T-cell (primary cell): Measurements from ENCODE around the gene CWC27. TPM values are rescaled to one million over a fixed set of nuclear protein-coding genes. Genes with fewer than 3 reads are reported as not detected.
"Not testable (repeated sequence)": the region's sequence is repeated elsewhere in the genome, so short reads cannot be mapped to it uniquely, and the experiment has no call there.

Source experiments
- ATAC-seq, 4 experiments: fragments of 200-7000 bp in 3 of 4; fragments of 150-1000 bp in 1 of 4; cut with Tn5 transposase; replicated peaks in 1 of 4; 1 replicate in 3 of 4; 2 replicates in 1 of 4; pipeline ENCODE4 v1.10.0; 2021; ENCODE audit warnings: moderate library complexity in 3 of 4, mild to moderate bottlenecking in 2 of 4, moderate number of reproducible peaks in 1 of 4
- CTCF ChIA-PET, 2 donors: fragments of 300-600 bp; sonication (Branson Sonifier 250); formaldehyde crosslinking; loops; one replicate each; lab custom pipeline; 2022; ENCODE audit warnings: antibody characterized with exemption in 2 of 2; lab: Charles Lee
- POLR2A ChIA-PET, 2 donors: fragments of 300-600 bp; sonication (Branson Sonifier 250); formaldehyde crosslinking; loops; one replicate each; lab custom pipeline; 2022; ENCODE audit warnings: antibody characterized with exemption in 2 of 2; lab: Charles Lee
- DNase-seq, 35 experiments: peaks; one replicate each; pipeline versions ENCODE4 v3.0.0 to v3.0.0-alpha.2; 2013 to 2023
- H3K27ac ChIP-seq: one replicate; pipeline ENCODE4 v1.5.1; 2013; ENCODE audit warnings: low read length
- H3K27me3 ChIP-seq, 2 experiments: replicated peaks in 1 of 2; 1 replicate in 1 of 2; 2 replicates in 1 of 2; pipeline versions ENCODE4 v1.6.1 to v1.7.0; 2013; ENCODE audit warnings: low read length in 1 of 2, mixed read lengths in 1 of 2; ENCODE audit not compliant: control insufficient read depth in 2 of 2, insufficient read depth in 2 of 2; ENCODE audit errors: extremely low read depth in 1 of 2
- H3K36me3 ChIP-seq, 2 donors: 1 replicate in 1 of 2; 2 replicates in 1 of 2; pipeline versions ENCODE4 v1.6.1 to v1.7.0; 2013; ENCODE audit warnings: low read length in 1 of 2; ENCODE audit not compliant: control insufficient read depth in 2 of 2, insufficient read depth in 1 of 2; ENCODE audit errors: extremely low read depth in 1 of 2
- H3K4me1 ChIP-seq, 2 experiments: 1 replicate in 1 of 2; 2 replicates in 1 of 2; pipeline versions ENCODE4 v1.6.1 to v1.7.0; 2013; ENCODE audit warnings: low read length in 2 of 2, mixed read lengths in 1 of 2; ENCODE audit not compliant: insufficient read depth in 2 of 2, control insufficient read depth in 1 of 2; ENCODE audit errors: extremely low read depth in 1 of 2
- H3K4me3 ChIP-seq, 2 donors: 1 replicate in 1 of 2; 2 replicates in 1 of 2; pipeline versions ENCODE4 v1.5.1 to v1.7.0; 2013; ENCODE audit warnings: mild to moderate bottlenecking in 2 of 2, low read length in 1 of 2, moderate library complexity in 1 of 2; ENCODE audit not compliant: control insufficient read depth in 1 of 2; ENCODE audit errors: extremely low read depth in 1 of 2
- H3K9me3 ChIP-seq: 2 replicates; pipeline ENCODE4 v1.7.0; 2013
- H3K27ac Mint-ChIP-seq, 2 donors: one replicate each; pipeline ENCODE4 v1.8.0; 2020 to 2021; ENCODE audit warnings: mild to moderate bottlenecking in 2 of 2, mixed read lengths in 2 of 2
- H3K27me3 Mint-ChIP-seq, 2 donors: one replicate each; pipeline ENCODE4 v1.8.0; 2021 to 2022; ENCODE audit warnings: mixed read lengths in 2 of 2
- H3K36me3 Mint-ChIP-seq: one replicate; pipeline ENCODE4 v1.8.0; 2021; ENCODE audit warnings: mixed read lengths
- H3K4me1 Mint-ChIP-seq, 3 donors: one replicate each; pipeline ENCODE4 v1.8.0; 2020 to 2022; ENCODE audit warnings: mixed read lengths in 3 of 3, mild to moderate bottlenecking in 1 of 3
- H3K4me3 Mint-ChIP-seq, 3 donors: one replicate each; pipeline ENCODE4 v1.8.0; 2020 to 2022; ENCODE audit warnings: mild to moderate bottlenecking in 3 of 3, mixed read lengths in 3 of 3, moderate library complexity in 3 of 3
- H3K9me3 Mint-ChIP-seq, 3 donors: one replicate each; pipeline ENCODE4 v1.8.0; 2020 to 2022; ENCODE audit warnings: mixed read lengths in 3 of 3
- WGBS: methylation state at CpG from one replicate; pipeline ENCODE4 v1.1.5; 2013; ENCODE audit warnings: missing lambda C conversion rate; ENCODE audit not compliant: insufficient coverage; 5-methylcytosine and 5-hydroxymethylcytosine counted together
- total RNA-seq, 35 experiments: library from RNA in 6 of 35; stranded (reverse) in 6 of 35; fragments of 120-200 nt in 1 of 35; gene quantifications; one replicate each; pipeline versions ENCODE4 v1.2.1 to v1.2.4 and lab custom pipeline; 2013 to 2026

CWC27 gene
- total RNA-seq, 5 donors from 2014 or later (not counting 1 experiment from before 2014, with no cell fraction given) = 15.5 to 32.3 (median 18.8) TPM

- H3K9me3 Mint-ChIP-seq = no peaks in the 10 kb centered on the region
- ChIA-PET CTCF (interaction anchor here in 1 of 2 donors (0.6 kb wide), 1 partner anchor 190 kb away, joined by 3 read pairs; no protein-coding TSS in a partner anchor), POLR2A (no interaction called here)
- H3K36me3 Mint-ChIP-seq = peaks cover 34% of the 10 kb centered on the region
- H3K9me3 ChIP-seq = no peaks in the 10 kb centered on the region
- H3K4me1 ChIP-seq = no peaks in the 10 kb centered on the region
- no peak overlapping the region for H3K27ac ChIP-seq
- WGBS = no CpG with 5 or more reads among the region's 2 CpGs
- no peak for ATAC-seq
- H3K4me3 Mint-ChIP-seq = no peak overlapping the region
- H3K27ac Mint-ChIP-seq = no peak overlapping the region
- no peaks in the 10 kb centered on the region for H3K27me3 Mint-ChIP-seq
- H3K4me3 ChIP-seq = no peak overlapping the region
- H3K4me1 Mint-ChIP-seq = no peaks in the 10 kb centered on the region
- no peaks in the 10 kb centered on the region for H3K36me3 ChIP-seq
- DNase-seq = no peak
- no peaks in the 10 kb centered on the region for H3K27me3 ChIP-seq
These were observed 119.2 kb downstream of the CWC27 start for GRCh38 chr5:64887910-64888309.

- Histone ChIP-seq H3K4me1 (no peaks in the 10 kb centered on the region), H3K27me3 (no peaks in the 10 kb centered on the region), H3K9me3 (no peaks in the 10 kb centered on the region), H3K27ac (no peak overlapping the region), H3K4me3 (no peak overlapping the region), H3K36me3 (no peaks in the 10 kb centered on the region)
- no peaks in the 10 kb centered on the region for H3K27me3 Mint-ChIP-seq
- H3K4me3 Mint-ChIP-seq = no peak overlapping the region
- no peaks in the 10 kb centered on the region for H3K4me1 Mint-ChIP-seq
- POLR2A ChIA-PET = no interaction called here
- no peak overlapping the region for H3K27ac Mint-ChIP-seq
- CTCF ChIA-PET = no interaction called here
- peaks cover 3 to 35% (median 9%) of the 10 kb centered on the region in 3 donors for H3K9me3 Mint-ChIP-seq
- DNase-seq (no peak), ATAC-seq (no peak)
- peaks cover 71% of the 10 kb centered on the region for H3K36me3 Mint-ChIP-seq
- WGBS = no CpG with 5 or more reads among the region's 2 CpGs
These were observed 127.0 kb downstream of the CWC27 start for GRCh38 chr5:64895748-64896147.

- Histone ChIP-seq H3K27me3 (no peaks in the 10 kb centered on the region), H3K4me1 (no peaks in the 10 kb centered on the region), H3K9me3 (no peaks in the 10 kb centered on the region), H3K27ac (no peak overlapping the region), H3K4me3 (no peak overlapping the region), H3K36me3 (no peaks in the 10 kb centered on the region)
- Mint-ChIP-seq H3K4me3 (no peak overlapping the region), H3K27ac (no peak overlapping the region), H3K4me1 (no peaks in the 10 kb centered on the region), H3K9me3 (peaks cover 3 to 40% (median 9%) of the 10 kb centered on the region in 3 donors), H3K27me3 (no peaks in the 10 kb centered on the region), H3K36me3 (peaks cover 72% of the 10 kb centered on the region)
- WGBS = no CpG with 5 or more reads among the region's 1 CpG
- POLR2A ChIA-PET = no interaction called here
- CTCF ChIA-PET = no interaction called here
- ATAC-seq = no peak
- DNase-seq = no peak
These were observed 131.1 kb downstream of the CWC27 start for GRCh38 chr5:64899838-64900237.

- Histone ChIP-seq H3K9me3 (no peaks in the 10 kb centered on the region), H3K27ac (no peak overlapping the region), H3K36me3 (no peaks in the 10 kb centered on the region), H3K4me3 (no peak overlapping the region), H3K27me3 (no peaks in the 10 kb centered on the region), H3K4me1 (no peaks in the 10 kb centered on the region)
- ChIA-PET POLR2A (no interaction called here), CTCF (no interaction called here)
- Mint-ChIP-seq H3K36me3 (peaks cover 69% of the 10 kb centered on the region), H3K27ac (no peak overlapping the region), H3K27me3 (no peaks in the 10 kb centered on the region), H3K9me3 (peaks cover 3 to 40% (median 9%) of the 10 kb centered on the region in 3 donors), H3K4me1 (no peaks in the 10 kb centered on the region), H3K4me3 (no peak overlapping the region)
- no CpG with 5 or more reads among the region's 2 CpGs for WGBS
- no peak for DNase-seq
- ATAC-seq = no peak
These were observed 131.9 kb downstream of the CWC27 start for GRCh38 chr5:64900618-64901017.

- H3K36me3 ChIP-seq, H3K4me1 Mint-ChIP-seq, H3K27ac ChIP-seq, ATAC-seq, CTCF ChIA-PET, H3K27me3 ChIP-seq, POLR2A ChIA-PET, H3K4me3 Mint-ChIP-seq, DNase-seq, H3K9me3 ChIP-seq, H3K27ac Mint-ChIP-seq, H3K4me1 ChIP-seq, H3K4me3 ChIP-seq, H3K27me3 Mint-ChIP-seq: not testable (repeated sequence)
- Mint-ChIP-seq H3K36me3 (peaks cover 75% of the 10 kb centered on the region), H3K9me3 (peaks cover 0 to 19% (median 0%) of the 10 kb centered on the region in 3 donors)
These were observed 138.7 kb downstream of the CWC27 start for GRCh38 chr5:64907399-64907798.

- Mint-ChIP-seq H3K27me3 (no peaks in the 10 kb centered on the region), H3K4me3 (no peak overlapping the region), H3K36me3 (peaks cover 60% of the 10 kb centered on the region), H3K9me3 (peaks cover 5 to 30% (median 8%) of the 10 kb centered on the region in 3 donors), H3K4me1 (no peaks in the 10 kb centered on the region), H3K27ac (no peak overlapping the region)
- WGBS = no CpG with 5 or more reads among the region's 5 CpGs
- ATAC-seq (no peak), DNase-seq (no peak)
- H3K36me3 ChIP-seq = peaks cover 0 to 4% of the 10 kb centered on the region in 2 donors
- ChIA-PET CTCF (no interaction called here), POLR2A (interaction anchor here in 1 of 2 donors (0.6 kb wide), 1 partner anchor 580 kb away, joined by 7 read pairs; no protein-coding TSS in a partner anchor)
- H3K27me3 ChIP-seq = no peaks in the 10 kb centered on the region
- no peak overlapping the region for H3K27ac ChIP-seq
- no peaks in the 10 kb centered on the region for H3K9me3 ChIP-seq
- no peak overlapping the region for H3K4me3 ChIP-seq
- no peaks in the 10 kb centered on the region for H3K4me1 ChIP-seq
These were observed 145.7 kb downstream of the CWC27 start for GRCh38 chr5:64914396-64914795.

GRCh38 chr5:64918083-64918482, 149.4 kb downstream of the CWC27 start:
- H3K4me3 ChIP-seq = no peak overlapping the region

More at GRCh38 chr5:64918083-64918482, 149.4 kb downstream of the CWC27 start:
- Mint-ChIP-seq H3K27me3 (no peaks in the 10 kb centered on the region), H3K27ac (no peak overlapping the region), H3K36me3 (peaks cover 80% of the 10 kb centered on the region), H3K9me3 (peaks cover 14 to 45% (median 23%) of the 10 kb centered on the region in 3 donors), H3K4me3 (no peak overlapping the region), H3K4me1 (no peaks in the 10 kb centered on the region)
- H3K27ac ChIP-seq = no peak overlapping the region
- ChIA-PET POLR2A (no interaction called here), CTCF (no interaction called here)
- no peak for DNase-seq
- no peaks in the 10 kb centered on the region for H3K36me3 ChIP-seq
- no peaks in the 10 kb centered on the region for H3K27me3 ChIP-seq
- no peaks in the 10 kb centered on the region for H3K4me1 ChIP-seq
- ATAC-seq = no peak
- no CpG with 5 or more reads among the region's 1 CpG for WGBS
- peaks cover 6% of the 10 kb centered on the region for H3K9me3 ChIP-seq
